Muscle of leg (tissue), 16 donors: ENCODE data around the gene WTAP. TPM values are rescaled to one million over a fixed set of nuclear protein-coding genes. Genes with fewer than 3 reads are reported as not detected.

ENCODE experiments used
- DNase-seq: peaks from one replicate; pipeline ENCODE4 v3.0.0; 2013
- H3K27ac ChIP-seq: one replicate; pipeline ENCODE4 v1.5.1; 2013; ENCODE audit warnings: mild to moderate bottlenecking, low read length, control low read depth
- H3K27me3 ChIP-seq: one replicate; pipeline ENCODE4 v1.6.1; 2013; ENCODE audit warnings: low read length; ENCODE audit not compliant: control insufficient read depth, insufficient read depth
- H3K36me3 ChIP-seq: one replicate; pipeline ENCODE4 v1.6.1; 2013; ENCODE audit warnings: low read length; ENCODE audit not compliant: control insufficient read depth, insufficient read depth
- H3K4me1 ChIP-seq: one replicate; pipeline ENCODE4 v1.6.1; 2013; ENCODE audit warnings: low read length; ENCODE audit not compliant: control insufficient read depth, insufficient read depth
- H3K4me3 ChIP-seq: one replicate; pipeline ENCODE4 v1.5.1; 2013; ENCODE audit warnings: low read length, control low read depth
- H3K9me3 ChIP-seq: replicated peaks from 2 replicates; pipeline ENCODE4 v1.6.1; 2013; ENCODE audit warnings: low read depth, low read length; ENCODE audit not compliant: control insufficient read depth
- WGBS: methylation state at CpG from one replicate; pipeline ENCODE4 v1.1.5; 2013; ENCODE audit warnings: missing lambda C conversion rate; ENCODE audit not compliant: insufficient coverage; 5-methylcytosine and 5-hydroxymethylcytosine counted together
- long read RNA-seq, 11 donors: transcript quantifications; one replicate each; lab custom pipeline, GENCODE V29; 2026
- polyA plus RNA-seq, 8 donors: library from polyadenylated mRNA; unstranded; fragments of 120-200 nt; gene quantifications; one replicate each; pipeline versions ENCODE4 v1.2.1 to v1.2.3, GENCODE V29; 2013; ENCODE audit warnings: inconsistent platforms in 1 of 8, low replicate concordance in 1 of 8; ENCODE audit not compliant: insufficient read length in 8 of 8, insufficient read depth in 1 of 8
- total RNA-seq: library from RNA; stranded (reverse); fragments of 120-200 nt; gene quantifications from one replicate; pipeline ENCODE4 v1.2.4, GENCODE V29; 2013

WTAP gene
- total RNA-seq (66.0 TPM), polyA plus RNA-seq (10 to 100 TPM; 61.4 to 80.3 (median 72.9) TPM)
- long read RNA-seq, donor 1, partial matches to known transcripts: 11 of 18 reads
- long read RNA-seq, donor 1, other reads (novel, unspliced or antisense): 0 of 18 reads
- long read RNA-seq, donor 2, partial matches to known transcripts: 0 of 2 reads
- long read RNA-seq, donor 2, other reads (novel, unspliced or antisense): 0 of 2 reads
- long read RNA-seq, donor 3, transcript WTAP-201 (6 exons, 1,622 nt): major isoform, 6 of 17 reads
- long read RNA-seq, donor 3, partial matches to known transcripts: 6 of 17 reads
- long read RNA-seq, donor 3, other reads (novel, unspliced or antisense): 0 of 17 reads
- long read RNA-seq, donor 4, transcript WTAP-201 (6 exons, 1,622 nt): major isoform, 12 of 30 reads
- long read RNA-seq, donor 4, partial matches to known transcripts: 10 of 30 reads
- long read RNA-seq, donor 4, other reads (novel, unspliced or antisense): 0 of 30 reads
- long read RNA-seq, donor 5, transcript WTAP-201 (6 exons, 1,622 nt): major isoform, 27 of 98 reads
- long read RNA-seq, donor 5, transcript WTAP-206 (8 exons, 2,109 nt): minor isoform, 9 of 98 reads
- long read RNA-seq, donor 5, transcript WTAP-202 (8 exons, 3,656 nt): minor isoform, 7 of 98 reads
- long read RNA-seq, donor 5, partial matches to known transcripts: 54 of 98 reads
- long read RNA-seq, donor 5, other reads (novel, unspliced or antisense): 0 of 98 reads
- long read RNA-seq, donor 6, transcript WTAP-201 (6 exons, 1,622 nt): major isoform, 14 of 40 reads
- long read RNA-seq, donor 6, transcript WTAP-202 (8 exons, 3,656 nt): minor isoform, 5 of 40 reads
- long read RNA-seq, donor 6, partial matches to known transcripts: 16 of 40 reads
- long read RNA-seq, donor 6, other reads (novel, unspliced or antisense): 0 of 40 reads
- long read RNA-seq, donor 7, transcript WTAP-201 (6 exons, 1,622 nt): major isoform, 12 of 26 reads
- long read RNA-seq, donor 7, partial matches to known transcripts: 10 of 26 reads
- long read RNA-seq, donor 7, other reads (novel, unspliced or antisense): 0 of 26 reads
- long read RNA-seq, donor 8, transcript WTAP-206 (8 exons, 2,109 nt): minor isoform, 5 of 21 reads
- long read RNA-seq, donor 8, transcript WTAP-201 (6 exons, 1,622 nt): major isoform, 7 of 21 reads
- long read RNA-seq, donor 8, partial matches to known transcripts: 7 of 21 reads
- long read RNA-seq, donor 8, other reads (novel, unspliced or antisense): 0 of 21 reads
- long read RNA-seq, donor 9, partial matches to known transcripts: 14 of 26 reads
- long read RNA-seq, donor 9, other reads (novel, unspliced or antisense): 0 of 26 reads
- long read RNA-seq, donor 10, transcript WTAP-202 (8 exons, 3,656 nt): minor isoform, 5 of 57 reads
- long read RNA-seq, donor 10, transcript WTAP-201 (6 exons, 1,622 nt): major isoform, 9 of 57 reads
- long read RNA-seq, donor 10, partial matches to known transcripts: 38 of 57 reads
- long read RNA-seq, donor 10, other reads (novel, unspliced or antisense): 0 of 57 reads
- long read RNA-seq, donor 11, transcript WTAP-201 (6 exons, 1,622 nt): major isoform, 14 of 36 reads
- long read RNA-seq, donor 11, partial matches to known transcripts: 17 of 36 reads
- long read RNA-seq, donor 11, other reads (novel, unspliced or antisense): 0 of 36 reads

GRCh38 chr6:159726918-159727716 lies at the start of gene WTAP:
WTAP (plus strand) TSS chr6:159727506; CDS start chr6:159736266, 8,760 bp downstream.
- peaks cover 7% of the 10 kb centered on the region for H3K36me3 ChIP-seq
- peak; percentile 98 for DNase-seq
- H3K27ac ChIP-seq: peak within 1 kb of the TSS; percentile 100
- WGBS: under 1% methylated on average over 74 of the region's 93 CpGs
- H3K4me3 ChIP-seq: peak within 1 kb of the TSS; percentile 94
- no peaks in the 10 kb centered on the region for H3K27me3 ChIP-seq
- H3K9me3 ChIP-seq: no peaks in the 10 kb centered on the region
- peaks cover 4% of the 10 kb centered on the region for H3K4me1 ChIP-seq

- no peak overlapping the region for H3K27ac ChIP-seq
- H3K4me1 ChIP-seq: no peaks in the 10 kb centered on the region
- WGBS: 90% methylated on average over 2 of the region's 5 CpGs
- H3K36me3 ChIP-seq: peaks cover 11% of the 10 kb centered on the region
- no peaks in the 10 kb centered on the region for H3K27me3 ChIP-seq
- H3K9me3 ChIP-seq: no peaks in the 10 kb centered on the region
- no peak for DNase-seq
- H3K4me3 ChIP-seq: no peak overlapping the region
Measured at GRCh38 chr6:159677506-159678165, 49.7 kb upstream of the WTAP start.

- peaks cover 12% of the 10 kb centered on the region for H3K36me3 ChIP-seq
- no peaks in the 10 kb centered on the region for H3K27me3 ChIP-seq
- no peaks in the 10 kb centered on the region for H3K4me1 ChIP-seq
- no peak overlapping the region for H3K27ac ChIP-seq
- WGBS: no CpG with 5 or more reads among the region's 3 CpGs
- H3K4me3 ChIP-seq: no peak overlapping the region
- DNase-seq: no peak
- H3K9me3 ChIP-seq: no peaks in the 10 kb centered on the region
Measured at GRCh38 chr6:159678574-159678973, 48.7 kb upstream of the WTAP start.

DNA sequence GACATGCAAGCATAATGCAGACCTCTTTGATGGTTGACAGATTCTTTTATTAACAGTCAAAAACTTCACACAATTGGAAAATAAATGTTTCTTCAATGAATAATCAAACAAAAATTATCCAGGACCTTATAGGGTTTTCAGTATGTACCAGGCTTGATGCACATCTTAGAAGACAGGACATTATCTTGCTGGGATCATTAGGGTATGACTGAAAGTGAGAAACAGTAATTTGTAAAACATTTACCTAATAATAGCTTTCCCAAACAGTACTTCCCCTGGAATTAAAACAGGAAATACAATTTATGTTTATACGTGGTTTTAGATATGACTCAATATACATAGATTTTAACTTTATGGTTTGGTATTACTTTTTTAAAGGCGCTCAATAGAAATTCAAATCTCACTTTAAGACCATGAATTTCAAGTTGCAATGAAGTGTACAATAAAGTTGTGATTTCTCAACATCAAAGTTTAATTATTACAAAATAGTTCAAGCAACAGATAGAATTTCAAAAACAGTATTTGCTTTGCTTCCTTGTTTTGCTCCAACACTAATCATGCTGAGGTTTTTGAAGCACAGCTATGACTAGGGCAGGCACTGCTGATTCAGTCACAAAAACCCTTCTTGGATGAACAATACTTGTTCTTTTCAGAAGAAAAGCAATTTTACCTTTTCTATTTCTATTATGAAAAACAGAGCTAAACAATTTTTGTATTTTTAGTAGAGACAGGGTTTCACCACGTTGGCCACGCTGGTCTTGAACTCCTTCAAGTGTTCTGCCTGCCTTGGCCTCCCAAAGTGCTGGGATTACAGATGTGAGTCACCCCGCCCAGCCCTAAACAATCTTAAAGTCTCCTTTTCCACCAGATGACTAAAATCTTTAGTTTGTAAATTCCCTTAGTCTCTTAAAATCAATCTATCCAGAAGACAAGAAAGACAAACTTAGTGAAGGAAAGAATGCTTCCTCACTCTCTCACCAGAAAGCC lies 47.9 kb upstream of the WTAP start:
- Histone ChIP-seq H3K4me1 (no peaks in the 10 kb centered on the region), H3K36me3 (peaks cover 17% of the 10 kb centered on the region), H3K4me3 (no peak overlapping the region), H3K27me3 (no peaks in the 10 kb centered on the region), H3K9me3 (no peaks in the 10 kb centered on the region), H3K27ac (no peak overlapping the region)
- 80% methylated on average over 2 of the region's 5 CpGs for WGBS
- DNase-seq: no peak

DNA sequence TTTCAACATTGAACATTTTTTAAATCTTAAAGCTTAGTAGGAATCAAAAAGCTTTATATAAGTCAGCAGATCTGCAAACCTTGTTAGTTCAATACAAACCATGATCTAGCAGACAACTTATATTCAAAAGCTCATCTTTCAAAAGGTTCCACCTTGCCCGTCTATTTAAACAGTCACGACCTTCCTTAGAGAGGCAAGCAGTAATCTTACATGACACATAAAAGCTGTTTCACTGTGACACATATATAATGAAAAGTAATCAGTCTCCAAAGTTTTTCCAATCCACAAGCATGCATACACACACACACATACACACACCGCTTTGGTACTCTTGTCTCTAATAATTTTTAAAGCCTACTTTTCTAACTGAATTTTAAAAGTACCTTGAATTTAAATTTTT lies 47.2 kb upstream of the WTAP start:
- Histone ChIP-seq H3K4me3 (no peak overlapping the region), H3K27me3 (no peaks in the 10 kb centered on the region), H3K27ac (no peak overlapping the region), H3K9me3 (no peaks in the 10 kb centered on the region), H3K4me1 (no peaks in the 10 kb centered on the region), H3K36me3 (peaks cover 19% of the 10 kb centered on the region)
- DNase-seq: no peak
- 40% methylated on average over 1 of the region's 3 CpGs for WGBS

- H3K36me3 ChIP-seq: peaks cover 27% of the 10 kb centered on the region
- H3K4me1 ChIP-seq: no peaks in the 10 kb centered on the region
Measured at GRCh38 chr6:159681191-159681880, 46.0 kb upstream of the WTAP start.

DNA sequence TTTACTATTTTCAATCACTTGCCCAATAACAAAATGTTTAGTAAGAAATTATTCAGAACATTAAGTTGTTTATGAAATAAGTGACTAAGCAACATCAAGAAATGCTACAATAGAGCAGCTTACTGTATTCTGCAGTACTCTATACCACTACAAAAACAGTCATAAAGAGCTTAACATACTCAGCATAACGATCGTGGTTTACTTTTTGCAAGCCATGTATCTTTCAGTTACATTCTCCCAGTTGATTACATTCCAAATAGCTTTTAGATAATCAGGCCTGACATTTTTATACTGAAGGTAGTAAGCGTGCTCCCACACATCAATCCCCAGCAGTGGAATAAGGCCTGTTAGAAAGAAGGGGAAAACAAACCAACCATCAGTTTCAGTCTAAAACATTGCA lies 45.0 kb upstream of the WTAP start:
- H3K27me3 ChIP-seq: no peaks in the 10 kb centered on the region
- DNase-seq: no peak
- H3K9me3 ChIP-seq: no peaks in the 10 kb centered on the region
- H3K36me3 ChIP-seq: peaks cover 35% of the 10 kb centered on the region
- H3K4me3 ChIP-seq: no peak overlapping the region
- no peak overlapping the region for H3K27ac ChIP-seq
- no peaks in the 10 kb centered on the region for H3K4me1 ChIP-seq
- WGBS: no CpG with 5 or more reads among the region's 3 CpGs

More at GRCh38 chr6:159681191-159681880, 46.0 kb upstream of the WTAP start:
- H3K27me3 ChIP-seq: no peaks in the 10 kb centered on the region
- no peak for DNase-seq
- 86% methylated on average over 6 of the region's 10 CpGs for WGBS
- no peaks in the 10 kb centered on the region for H3K9me3 ChIP-seq
- no peak overlapping the region for H3K27ac ChIP-seq
- no peak overlapping the region for H3K4me3 ChIP-seq
